GM19452 (cell line): ENCODE data around the gene TRAF1.
A peak's percentile ranks its signal among the peaks of the same experiment; 100 is the strongest.
"Not testable (repeated sequence)": the region's sequence is repeated elsewhere in the genome, so short reads cannot be mapped to it uniquely, and the experiment has no call there.

Experiments used
- ATAC-seq: cut with Tn5 transposase; IDR thresholded peaks from one replicate; pipeline ENCODE4 v1.9.1; 2021; ENCODE audit not compliant: unreplicated experiment

TRAF1 gene, protein sequence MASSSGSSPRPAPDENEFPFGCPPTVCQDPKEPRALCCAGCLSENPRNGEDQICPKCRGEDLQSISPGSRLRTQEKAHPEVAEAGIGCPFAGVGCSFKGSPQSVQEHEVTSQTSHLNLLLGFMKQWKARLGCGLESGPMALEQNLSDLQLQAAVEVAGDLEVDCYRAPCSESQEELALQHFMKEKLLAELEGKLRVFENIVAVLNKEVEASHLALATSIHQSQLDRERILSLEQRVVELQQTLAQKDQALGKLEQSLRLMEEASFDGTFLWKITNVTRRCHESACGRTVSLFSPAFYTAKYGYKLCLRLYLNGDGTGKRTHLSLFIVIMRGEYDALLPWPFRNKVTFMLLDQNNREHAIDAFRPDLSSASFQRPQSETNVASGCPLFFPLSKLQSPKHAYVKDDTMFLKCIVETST

DNA sequence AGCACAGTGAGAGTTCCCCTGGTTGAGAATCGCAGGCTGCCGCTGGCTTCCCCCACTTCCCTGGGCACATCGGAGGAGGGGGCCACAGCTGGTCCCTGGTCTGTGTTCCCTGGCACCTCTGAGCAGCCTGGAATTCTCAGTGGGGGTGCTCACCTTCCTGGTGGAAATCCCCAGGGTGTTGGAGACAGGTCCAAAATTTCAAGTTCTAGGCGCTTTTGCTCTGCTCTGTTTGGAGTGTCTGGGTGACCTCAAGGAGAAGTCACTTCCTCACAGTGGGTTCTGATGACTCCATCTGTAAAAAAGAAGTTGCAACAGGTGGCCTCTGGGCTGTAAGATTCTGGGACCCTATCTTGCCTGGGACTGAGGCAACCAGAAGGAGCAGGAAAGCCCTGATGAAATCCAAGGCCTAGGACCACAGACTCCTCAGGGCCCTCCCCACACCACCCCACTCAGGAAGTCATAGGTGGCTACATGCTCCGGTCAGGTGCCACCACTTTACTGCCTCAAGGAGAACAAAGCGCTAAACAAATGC lies at the start of gene TRAF1:
TRAF1 (minus strand) TSS at position 400 of the 532 bp plus-strand sequence. CDS start 721 bp downstream, outside the sequence.
- peak; percentile 18 for ATAC-seq

DNA sequence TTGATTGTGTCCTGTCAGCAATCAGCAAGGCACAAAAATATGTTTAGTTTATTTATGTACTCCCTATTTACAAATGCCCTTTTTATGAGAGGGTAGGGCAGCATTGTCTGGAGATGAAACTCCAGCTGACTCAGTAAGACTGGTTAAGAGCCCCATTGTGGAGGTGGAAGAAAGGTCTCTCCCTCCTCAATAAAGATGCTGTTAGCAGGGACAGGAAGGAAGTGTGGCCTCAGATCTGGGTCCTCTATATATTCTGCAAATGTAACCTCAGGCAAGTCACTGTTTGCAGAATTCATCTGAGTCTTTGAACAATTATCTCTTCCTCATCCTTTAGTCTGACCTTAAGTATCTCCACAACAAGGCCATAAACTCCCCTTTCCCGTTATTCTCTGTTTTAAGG lies 48.3 kb upstream of the TRAF1 start:
- no peak for ATAC-seq

DNA sequence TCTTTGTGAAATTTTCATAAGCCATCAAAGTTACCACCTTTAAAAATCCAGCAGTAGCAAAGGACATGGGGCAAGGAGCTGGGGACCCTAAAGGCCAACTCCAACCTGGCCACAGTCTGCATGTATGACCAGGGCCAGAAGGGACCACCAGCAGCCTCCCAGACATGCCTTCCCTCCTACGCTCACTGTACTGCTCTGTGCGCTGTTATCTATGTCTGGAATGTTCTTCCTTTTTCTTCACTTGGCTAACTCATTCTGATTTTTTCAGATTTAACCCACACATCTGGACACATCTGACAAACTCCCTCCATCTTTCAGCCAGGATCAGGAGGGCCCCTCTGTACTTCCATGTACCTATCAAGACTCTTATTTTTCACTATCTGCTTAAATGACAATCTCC lies 47.6 kb upstream of the TRAF1 start:
- no peak for ATAC-seq

DNA sequence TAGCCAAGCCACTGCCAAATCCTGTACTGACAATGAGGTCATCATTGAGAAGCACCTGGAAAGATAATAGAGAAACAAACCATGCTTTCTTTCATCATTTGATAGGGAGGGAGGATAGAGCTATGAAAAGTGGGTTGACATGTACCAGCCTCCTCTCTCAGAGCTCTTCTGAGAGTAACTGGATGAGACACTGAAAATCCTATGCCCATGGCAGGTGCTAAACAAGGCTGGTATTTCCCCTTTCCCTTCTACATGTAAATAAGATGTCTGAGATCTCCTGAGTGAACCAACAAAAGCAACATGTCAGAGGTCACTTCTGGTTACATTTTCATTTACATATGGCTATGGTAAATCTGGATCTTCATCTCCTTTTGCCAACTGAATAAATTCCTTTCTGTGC lies 45.3 kb upstream of the TRAF1 start:
- ATAC-seq: no peak

DNA sequence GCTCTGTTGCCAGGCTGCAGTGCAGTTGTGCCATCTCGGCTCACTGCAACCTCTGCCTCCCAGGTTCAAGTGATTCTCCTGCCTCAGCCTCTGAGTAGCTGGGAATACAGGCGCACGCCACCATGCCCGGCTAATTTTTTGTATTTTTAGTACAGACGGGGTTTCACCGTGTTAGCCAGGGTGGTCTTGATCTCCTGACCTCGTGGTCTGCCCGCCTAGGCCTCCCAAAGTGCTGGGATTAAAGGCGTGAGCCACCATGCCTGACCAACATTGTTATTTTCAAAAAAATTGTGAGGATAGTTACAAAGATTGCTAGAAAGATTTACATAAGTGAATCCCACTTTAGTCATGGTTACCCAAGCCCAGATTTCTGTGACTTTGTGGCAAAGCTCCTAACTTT lies 44.9 kb upstream of the TRAF1 start:
- not testable (repeated sequence) for ATAC-seq

DNA sequence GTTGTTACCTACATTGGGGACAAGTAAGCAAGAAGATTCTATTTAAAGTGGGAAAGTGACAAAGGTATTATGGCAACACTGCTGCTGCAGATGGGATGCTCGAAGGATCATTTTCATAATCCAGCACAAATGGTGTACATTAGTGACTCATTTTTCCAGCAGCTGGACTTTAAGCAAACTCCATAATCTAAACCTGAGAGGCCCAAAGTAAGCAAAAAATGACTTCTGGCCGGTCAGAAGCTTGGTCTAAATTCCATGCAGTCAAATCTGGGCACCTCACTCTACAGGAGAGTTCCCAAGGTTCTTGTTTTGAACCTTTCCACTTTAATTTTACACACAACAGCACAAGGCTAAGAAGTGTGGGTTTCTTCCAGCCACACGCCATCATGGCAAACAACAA lies 43.6 kb upstream of the TRAF1 start:
- no peak for ATAC-seq

DNA sequence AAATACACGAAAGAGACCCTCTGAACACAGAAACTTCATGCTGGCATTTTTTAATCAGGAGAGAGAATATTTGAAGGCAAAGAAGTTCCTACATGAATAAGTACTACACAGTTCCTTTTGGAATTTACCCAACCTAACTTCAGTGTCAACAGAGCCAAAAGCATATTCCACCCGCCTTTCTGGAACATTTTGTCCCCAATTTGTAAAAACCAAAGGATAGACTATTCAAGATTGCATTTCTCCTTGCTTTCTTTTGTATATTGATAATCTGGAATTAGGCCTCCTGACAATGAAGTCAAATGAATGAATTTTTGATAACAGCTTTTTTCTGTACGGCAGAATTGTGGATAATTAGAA lies 39.4 kb upstream of the TRAF1 start:
- ATAC-seq: no peak

DNA sequence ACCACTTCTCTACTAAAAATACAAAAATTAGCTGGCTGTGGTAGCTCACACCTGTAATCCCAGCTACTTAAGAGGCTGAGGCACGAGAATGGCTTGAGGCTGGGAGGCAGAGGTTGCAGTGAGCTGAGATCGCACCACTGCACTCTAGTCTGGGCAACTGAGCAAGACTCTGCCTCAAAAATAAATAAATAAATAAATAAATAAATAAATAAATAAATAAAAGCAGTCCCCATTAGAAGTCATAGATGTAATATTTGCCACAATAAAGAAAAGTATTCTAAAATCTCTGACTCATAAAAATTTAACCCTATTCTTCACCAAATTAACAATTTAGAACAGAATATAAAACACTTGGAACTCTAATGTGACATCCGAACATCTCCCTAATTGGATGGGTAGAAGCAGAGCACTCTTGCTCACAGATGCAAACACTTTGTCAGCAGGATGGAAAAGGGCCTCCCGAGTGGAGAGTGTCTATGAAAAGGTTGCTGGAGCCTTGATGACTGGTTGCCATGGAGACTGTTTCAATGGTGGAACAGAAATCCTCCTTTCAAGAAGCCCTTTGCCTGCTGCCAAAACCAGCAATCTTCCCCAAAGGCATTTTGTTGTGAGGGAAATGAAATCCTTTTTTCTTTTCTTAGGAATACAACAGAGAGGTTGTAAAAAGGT lies 38.9 kb upstream of the TRAF1 start:
- ATAC-seq: no peak

DNA sequence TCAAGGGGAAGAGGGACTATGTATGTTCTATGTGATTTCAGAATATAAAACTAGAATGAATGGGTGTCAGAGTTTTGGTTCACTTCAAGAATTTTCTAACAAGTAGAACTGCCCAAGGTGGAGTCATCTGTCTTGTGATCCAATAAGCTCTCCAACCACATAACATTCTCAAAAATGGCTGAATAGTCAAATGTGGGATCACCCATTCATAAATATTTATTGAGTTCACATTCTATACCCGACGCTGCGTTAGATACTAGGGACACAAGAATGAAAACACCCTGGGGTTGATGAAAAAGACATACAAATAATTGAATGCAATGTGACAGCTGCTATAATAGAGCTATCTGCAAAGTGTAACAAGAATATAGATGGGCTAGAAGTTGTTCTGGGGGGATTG lies 35.3 kb upstream of the TRAF1 start:
- ATAC-seq: no peak

DNA sequence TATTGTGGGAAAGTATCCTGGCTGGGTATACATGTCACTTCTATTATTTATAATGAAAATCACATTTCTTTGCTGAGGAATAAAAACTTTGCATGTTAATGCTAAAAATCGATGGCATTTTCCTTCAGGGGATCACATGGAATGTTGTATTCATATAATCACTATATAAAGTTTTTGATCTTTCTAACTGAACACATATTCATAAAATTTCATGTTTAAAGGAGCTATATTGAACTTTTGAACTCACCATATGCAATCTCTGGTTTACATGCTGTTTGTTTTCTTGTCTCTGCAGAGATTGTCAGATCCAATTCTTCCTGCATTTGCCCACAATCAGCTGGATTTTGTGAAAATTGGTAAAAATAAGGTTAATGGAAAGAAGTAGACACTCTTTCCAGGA lies 33.4 kb upstream of the TRAF1 start:
- no peak for ATAC-seq

DNA sequence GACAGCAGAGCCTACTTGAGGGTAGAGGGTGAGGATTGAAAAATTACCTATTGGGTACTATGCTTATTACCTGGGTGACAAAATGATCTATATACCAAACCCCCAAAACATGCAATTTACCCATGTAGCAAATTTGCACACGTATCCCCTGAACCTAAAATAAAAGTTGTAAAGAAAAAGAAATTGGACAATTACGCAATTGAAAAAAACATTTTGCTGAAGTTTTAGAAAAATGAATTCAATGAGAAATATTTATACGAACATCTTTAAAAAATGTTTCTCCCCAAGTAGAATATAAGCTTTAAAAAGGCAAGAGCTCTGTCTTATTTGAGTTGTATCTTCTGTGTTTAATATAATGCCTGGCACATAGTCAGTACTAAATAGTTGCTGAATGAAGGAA lies 30.3 kb upstream of the TRAF1 start:
- no peak for ATAC-seq

DNA sequence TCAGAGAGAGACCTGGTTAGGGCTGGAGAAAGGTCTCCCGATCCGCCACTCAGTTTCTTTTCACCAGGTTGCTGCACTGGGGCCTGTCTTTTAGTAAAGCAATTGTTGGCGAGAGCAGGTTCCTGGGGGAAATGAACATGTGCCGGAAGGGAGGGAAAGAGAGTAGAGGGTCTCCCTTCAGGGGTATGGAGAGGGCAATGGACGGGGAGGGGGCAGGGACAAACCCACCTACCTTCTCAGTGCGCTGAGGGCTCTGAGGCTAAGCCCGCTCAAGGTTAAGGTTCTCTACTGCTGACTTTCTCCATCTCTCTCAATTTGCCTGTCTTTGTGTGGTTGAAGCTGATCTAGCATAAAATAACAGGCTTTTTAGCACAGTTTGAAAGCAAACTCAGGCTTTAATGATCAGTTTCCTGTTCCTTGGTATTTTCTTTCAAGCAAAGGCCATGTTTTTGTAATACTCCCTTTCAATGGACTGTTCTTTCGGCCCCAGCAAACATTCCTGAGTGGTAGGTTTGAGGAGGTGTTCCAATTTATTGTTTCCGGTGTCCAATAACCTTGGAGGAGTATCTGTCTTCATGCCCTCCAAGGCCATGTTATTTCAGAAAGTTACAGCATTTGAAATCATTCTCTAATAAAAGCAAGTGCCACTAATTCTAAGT lies 25.5 kb upstream of the TRAF1 start:
- no peak for ATAC-seq

DNA sequence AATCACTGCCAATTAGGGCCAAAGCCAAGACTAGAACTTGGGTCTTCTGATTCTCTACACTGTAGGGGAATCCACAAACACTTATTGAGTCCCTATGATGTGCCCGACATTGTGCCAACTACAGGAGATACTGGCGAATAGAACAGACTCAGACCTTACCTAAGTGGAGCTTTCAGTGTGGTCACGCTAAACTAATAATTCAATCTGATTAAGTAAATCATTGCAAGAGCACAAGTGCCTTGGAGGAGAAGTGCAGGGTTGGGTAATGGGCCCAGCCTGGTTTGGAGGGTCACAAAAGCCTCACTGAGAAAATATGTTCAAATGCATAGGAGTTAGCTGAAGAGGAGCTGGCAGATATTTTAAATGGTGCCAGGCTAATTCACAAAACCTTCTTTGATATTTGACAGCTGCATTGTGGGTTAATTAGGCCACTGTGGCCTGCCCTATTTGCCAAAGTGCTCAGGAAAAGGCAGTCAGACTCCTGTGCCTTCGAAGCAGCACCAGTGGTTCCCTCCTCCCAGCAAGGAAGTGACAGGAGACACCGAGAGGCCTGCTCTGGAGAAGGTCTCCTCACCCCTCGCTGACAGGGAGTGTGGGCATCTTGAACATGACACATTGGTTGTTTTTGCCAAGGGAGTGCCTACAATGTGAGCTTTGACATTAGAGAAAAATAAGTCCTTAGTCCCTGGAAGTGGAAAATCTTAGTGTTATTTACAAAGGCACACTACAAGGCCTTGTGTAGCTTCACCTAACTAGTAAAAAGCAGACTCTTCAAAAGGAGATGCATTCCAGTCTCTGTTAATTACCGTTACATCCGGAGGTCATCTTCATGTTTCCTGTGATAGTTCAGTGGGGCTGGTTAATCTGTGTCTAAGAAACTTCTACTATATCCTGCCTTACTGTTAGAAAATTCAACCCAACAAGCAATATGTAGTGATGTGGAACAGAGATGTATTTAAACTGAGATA lies 24.1 kb upstream of the TRAF1 start:
- no peak for ATAC-seq

DNA sequence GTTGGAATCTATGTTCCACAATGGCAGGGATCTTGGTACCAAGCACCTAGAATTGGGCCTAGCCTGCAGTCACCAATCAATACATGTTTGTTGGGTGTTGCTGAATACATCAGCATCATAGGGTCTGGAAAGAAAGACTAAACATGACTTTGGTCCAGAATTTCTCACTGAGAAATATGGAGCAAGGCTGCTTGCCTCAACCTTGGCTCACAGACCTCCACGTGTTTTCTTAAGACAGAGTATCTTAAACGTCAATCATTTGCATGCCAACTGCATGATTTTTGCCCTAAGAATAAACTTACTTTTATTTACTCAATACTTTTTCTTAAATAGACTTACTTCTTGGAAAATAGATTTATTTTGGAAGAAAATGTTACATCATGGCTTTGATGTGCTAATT lies 22.7 kb upstream of the TRAF1 start:
- ATAC-seq: no peak

DNA sequence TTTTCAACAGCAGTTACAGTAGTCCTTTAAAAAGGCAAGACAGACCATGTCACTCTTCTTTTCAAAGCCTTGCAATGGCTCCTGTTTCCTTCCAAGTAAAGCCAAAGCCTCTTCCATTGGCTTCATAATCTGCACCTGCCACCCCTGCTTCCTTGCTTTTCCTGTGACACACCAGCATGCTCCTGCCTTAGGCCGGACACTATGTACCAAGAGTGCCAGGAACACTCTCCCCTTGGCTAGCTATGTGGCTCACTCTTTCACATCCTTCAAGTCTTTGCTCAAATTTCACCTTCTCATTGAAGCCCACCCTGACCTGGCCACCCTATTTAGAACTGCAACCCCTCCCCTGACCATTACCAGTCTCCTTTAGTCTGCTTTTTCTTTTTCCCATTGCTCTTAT lies 22.2 kb upstream of the TRAF1 start:
- no peak for ATAC-seq

DNA sequence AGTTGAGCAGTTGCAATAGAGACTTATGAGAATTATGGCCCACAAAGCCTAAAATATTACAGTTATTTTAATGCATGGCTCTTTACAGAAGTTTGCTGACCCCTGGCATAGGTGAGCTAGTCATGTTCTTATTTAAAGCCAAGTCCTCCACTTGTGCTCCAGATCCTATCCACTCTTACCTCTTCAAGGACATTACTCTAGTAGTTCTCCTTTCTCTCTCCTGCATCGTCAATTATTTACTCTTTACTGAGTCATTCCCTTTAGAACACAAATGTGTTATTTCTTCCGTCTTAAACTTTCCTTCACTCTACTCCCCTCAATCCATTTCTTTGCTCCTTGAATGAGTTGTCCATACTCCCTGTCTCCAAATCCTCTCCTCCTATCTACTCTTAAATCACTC lies 20.6 kb upstream of the TRAF1 start:
- ATAC-seq: no peak

DNA sequence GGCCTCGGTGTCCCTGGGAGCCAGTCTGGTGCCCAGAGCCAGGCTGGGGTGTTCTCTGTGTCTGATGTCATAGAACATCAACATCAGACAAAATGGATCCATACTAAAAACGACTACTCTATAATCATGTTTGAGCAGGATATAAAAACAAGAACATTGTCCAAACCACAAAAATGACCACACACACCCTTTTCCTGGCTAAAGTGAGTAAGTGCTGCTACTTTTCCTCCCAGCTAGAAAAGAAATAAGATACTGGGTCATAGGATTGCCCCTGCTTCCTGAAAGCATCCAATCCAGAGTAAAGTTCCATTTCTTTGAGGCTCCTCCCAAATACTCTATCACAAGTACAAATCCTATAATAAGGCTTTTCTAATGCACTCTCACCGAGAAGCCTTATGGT lies 19.7 kb upstream of the TRAF1 start:
- ATAC-seq: no peak

DNA sequence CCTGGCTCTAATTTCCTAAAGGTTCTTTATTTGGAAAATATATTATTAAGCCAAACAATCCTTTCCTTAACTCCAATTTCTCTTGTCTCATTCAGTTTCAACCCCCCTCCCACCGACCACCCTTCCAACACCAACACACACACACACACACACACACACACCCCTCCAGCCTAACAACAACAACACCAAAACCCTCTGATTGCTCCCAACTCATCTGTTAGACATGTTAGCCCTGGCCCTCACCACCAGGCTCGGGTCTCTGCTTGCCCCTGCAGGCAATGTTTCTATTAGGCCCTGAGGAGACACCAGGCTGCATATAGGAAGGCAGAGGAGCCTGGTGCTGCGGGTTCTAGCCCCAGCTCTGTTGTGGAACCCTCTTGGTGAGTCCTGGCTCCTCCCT lies 18.4 kb upstream of the TRAF1 start:
- ATAC-seq: no peak

DNA sequence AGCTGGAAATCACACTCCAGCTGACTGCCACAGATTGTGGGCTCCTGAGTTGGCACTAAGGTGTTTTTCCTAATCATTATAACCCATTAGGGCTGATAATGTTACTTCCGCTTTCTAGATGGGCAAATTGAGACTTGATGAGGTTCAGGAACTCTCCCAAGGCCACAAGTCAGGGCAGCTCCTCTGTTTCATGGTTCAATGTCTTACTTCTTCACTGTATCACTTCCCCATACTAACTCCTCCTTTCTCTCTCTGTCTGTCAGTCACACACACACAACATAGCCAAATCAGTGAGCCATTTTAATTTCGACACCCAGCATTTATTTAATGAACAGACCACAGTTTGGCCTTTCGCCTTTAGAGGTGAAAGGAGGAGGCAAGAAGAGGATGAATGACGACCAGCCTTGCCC lies 17.8 kb upstream of the TRAF1 start:
- ATAC-seq: peak; percentile 99

DNA sequence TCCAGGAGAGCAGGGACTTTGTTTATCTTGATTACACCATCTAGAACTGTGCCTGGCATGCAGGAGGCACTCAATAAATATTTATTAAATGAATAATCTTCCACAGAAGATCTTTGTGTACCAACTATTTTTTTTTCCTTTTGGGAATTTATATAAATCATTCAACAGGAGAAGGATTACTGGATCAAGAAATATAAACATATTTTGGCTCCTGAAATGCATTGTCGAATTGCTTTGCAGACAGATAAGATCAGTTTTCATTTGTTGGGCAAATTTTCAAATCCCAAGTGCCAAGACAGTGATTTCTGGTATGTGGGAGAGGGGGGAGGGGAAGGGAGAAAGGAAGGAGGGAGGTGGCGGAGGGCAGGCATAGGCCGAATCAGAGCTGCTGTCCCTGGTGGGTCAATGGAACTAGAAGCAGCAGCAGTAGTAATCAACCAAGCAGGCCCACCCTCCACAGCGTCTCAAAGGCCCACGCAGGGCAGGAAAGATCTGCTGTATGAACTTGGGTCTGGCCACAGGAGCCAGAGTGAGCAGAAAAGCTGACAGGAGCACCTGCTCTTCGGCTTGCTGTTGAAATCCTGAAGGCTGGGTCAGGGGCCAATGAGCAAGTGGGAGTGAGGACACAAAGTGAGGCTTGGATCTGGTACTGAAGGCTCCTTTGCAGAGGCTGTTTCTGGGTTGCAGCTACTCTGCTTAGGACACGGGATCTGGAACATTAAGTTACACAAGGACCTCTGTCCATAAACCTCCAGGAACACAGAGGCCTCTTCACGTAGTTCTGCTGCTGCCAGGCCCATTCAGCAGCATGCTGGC lies 15.8 kb upstream of the TRAF1 start:
- no peak for ATAC-seq
